ENCODE data around the gene ELK1. TPM values are rescaled to one million over a fixed set of nuclear protein-coding genes. Genes with fewer than 3 reads are reported as not detected.

The ELK1 gene, protein sequence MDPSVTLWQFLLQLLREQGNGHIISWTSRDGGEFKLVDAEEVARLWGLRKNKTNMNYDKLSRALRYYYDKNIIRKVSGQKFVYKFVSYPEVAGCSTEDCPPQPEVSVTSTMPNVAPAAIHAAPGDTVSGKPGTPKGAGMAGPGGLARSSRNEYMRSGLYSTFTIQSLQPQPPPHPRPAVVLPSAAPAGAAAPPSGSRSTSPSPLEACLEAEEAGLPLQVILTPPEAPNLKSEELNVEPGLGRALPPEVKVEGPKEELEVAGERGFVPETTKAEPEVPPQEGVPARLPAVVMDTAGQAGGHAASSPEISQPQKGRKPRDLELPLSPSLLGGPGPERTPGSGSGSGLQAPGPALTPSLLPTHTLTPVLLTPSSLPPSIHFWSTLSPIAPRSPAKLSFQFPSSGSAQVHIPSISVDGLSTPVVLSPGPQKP
- 57.0 TPM for total RNA-seq (2021; ENCODE audit: unreplicated experiment)
- polyA plus RNA-seq (2012) = 25.2 and 26.1 TPM in 2 replicates
- Bru-seq, nascent RNA = percentile 78 among the genes with signal in this experiment
- percentile 93 among the genes with signal in this experiment for BruChase-seq, experiment 1, labeled RNA remaining after a 6-hour chase
- percentile 88 among the genes with signal in this experiment for BruChase-seq, experiment 2, labeled RNA remaining after a 2-hour chase
- long read RNA-seq, transcript ELK1-201 (6 exons, 2,695 nt) = major isoform, 11 of 71 reads
- long read RNA-seq, partial matches to known transcripts = 38 of 71 reads
- long read RNA-seq, other reads (novel, unspliced or antisense) = 19 of 71 reads

DNA sequence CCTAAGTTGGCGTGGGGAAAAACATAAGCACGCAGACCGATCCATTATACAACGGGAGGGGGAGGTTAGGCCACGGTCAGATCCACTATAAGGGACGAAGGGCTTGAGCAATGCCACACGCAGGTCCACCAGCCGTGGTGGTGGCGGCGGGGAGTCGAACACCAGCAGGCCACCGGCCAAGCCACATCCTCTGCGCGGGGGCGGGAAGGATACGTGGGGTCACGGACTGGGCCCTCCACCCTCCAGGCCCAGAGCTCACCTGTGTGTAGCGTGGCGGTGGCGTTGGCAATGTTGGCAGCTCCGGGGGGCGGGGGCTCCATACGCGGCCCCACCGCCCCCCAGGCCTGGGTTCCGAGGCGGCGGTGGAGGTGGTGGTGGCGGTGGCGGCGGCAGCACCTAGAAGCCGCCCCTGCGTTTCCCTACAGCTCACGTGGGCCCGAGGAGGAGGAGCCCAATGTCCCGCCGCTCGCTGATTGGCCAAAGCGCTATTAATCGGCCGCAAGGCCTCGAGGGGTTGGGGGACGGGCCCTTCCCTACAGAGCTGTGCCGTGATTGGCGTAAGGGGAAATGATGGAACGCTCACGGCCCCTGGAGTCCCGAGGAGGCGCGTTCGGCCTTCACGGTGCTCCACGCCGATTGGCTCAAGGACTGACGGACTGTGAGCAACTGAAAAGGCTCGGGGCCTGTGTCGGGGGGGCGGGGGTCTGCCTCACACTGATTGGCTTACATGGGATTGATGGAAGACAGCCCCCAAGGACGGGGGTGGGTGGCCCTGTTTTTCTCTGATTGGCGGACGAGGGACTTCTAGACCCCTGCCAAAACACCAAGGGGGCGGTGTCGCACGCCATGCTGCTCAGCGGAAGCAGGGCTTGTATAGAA, at the start of gene ELK1:
TSS of gene ELK1 (minus strand) at position 400 of the 879 bp plus-strand sequence. CDS start 9,122 bp downstream, outside the sequence.
- no peak within 1 kb of the TSS for H2AFZ ChIP-seq (ENCODE audit: low read depth, low read length, poor library complexity, severe bottlenecking)
- no peaks in the 10 kb centered on the region for H3K9me3 ChIP-seq (ENCODE audit: control insufficient read depth in 1 of 2, insufficient read depth in 1 of 2, low read depth in 1 of 2, low read length in 2 of 2)
- no TSS peak for BruUV-seq (replicated peaks)
- peak within 1 kb of the TSS; percentile 71 to 80 for H3K4me3 ChIP-seq (replicated peaks in 1 of 2; ENCODE audit: low read depth in 1 of 2, low read length in 2 of 2)
- H3K4me1 ChIP-seq (ENCODE audit: control insufficient read depth in 1 of 2, insufficient read depth in 2 of 2, low read length in 2 of 2) = peaks cover 8 to 20% of the 10 kb centered on the region in 2 experiments; a peak in 3 of 4 replicates
- intact Hi-C loops (cut with micrococcal nuclease) = no loop called here
- peak within 1 kb of the TSS; percentile 64 for H3K27ac ChIP-seq (ENCODE audit: low read depth, low read length)
- ChIA-PET CTCF (no interaction called here), RAD21 (ENCODE audit: low non-redundant PET in 1 of 2, low total read pairs in 2 of 2, uncharacterized antibody in 2 of 2, unreplicated experiment in 2 of 2) (interaction anchor here in 1 of 2 experiments (0.6 kb wide), 1 partner anchor 1513 kb away, joined by 4 read pairs; no protein-coding TSS in a partner anchor), POLR2A (no interaction called here)
- no peaks in the 10 kb centered on the region for H3K9me2 ChIP-seq (ENCODE audit: insufficient read depth)
- no peaks in the 10 kb centered on the region for H4K20me1 ChIP-seq (ENCODE audit: insufficient read depth)
- DNase-seq (ENCODE audit: low read depth, low spot score) (peak; percentile 93), ATAC-seq (peak; percentile 94)
- TF ChIP-seq, protein P1, sequence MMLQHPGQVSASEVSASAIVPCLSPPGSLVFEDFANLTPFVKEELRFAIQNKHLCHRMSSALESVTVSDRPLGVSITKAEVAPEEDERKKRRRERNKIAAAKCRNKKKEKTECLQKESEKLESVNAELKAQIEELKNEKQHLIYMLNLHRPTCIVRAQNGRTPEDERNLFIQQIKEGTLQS (IDR thresholded peaks at IDR 0.05) = no peak
- TF ChIP-seq ZFX (IDR thresholded peaks at IDR 0.05) (peak; percentile 54), SIN3A (IDR thresholded peaks at IDR 0.05; ENCODE audit: low read depth) (no peak), EZH2 (IDR thresholded peaks at IDR 0.05) (no peak), SRF (IDR thresholded peaks at IDR 0.05; ENCODE audit: low read depth) (no peak)
- H3K36me3 ChIP-seq (ENCODE audit: control insufficient read depth in 1 of 2, insufficient read depth in 2 of 2, low read length in 2 of 2) = peaks cover 2 to 5% of the 10 kb centered on the region in 2 experiments; a peak in 3 of 4 replicates
- peak within 1 kb of the TSS; percentile 82 for H3K9ac ChIP-seq (ENCODE audit: low read length)
- no peaks in the 10 kb centered on the region for H3K27me3 ChIP-seq (ENCODE audit: insufficient read depth, low read length)
- H3K4me2 ChIP-seq (ENCODE audit: low read length) = peak within 1 kb of the TSS; percentile 83
- peaks cover 25% of the 10 kb centered on the region for H3K79me2 ChIP-seq (ENCODE audit: insufficient read depth, low read length)

DNA sequence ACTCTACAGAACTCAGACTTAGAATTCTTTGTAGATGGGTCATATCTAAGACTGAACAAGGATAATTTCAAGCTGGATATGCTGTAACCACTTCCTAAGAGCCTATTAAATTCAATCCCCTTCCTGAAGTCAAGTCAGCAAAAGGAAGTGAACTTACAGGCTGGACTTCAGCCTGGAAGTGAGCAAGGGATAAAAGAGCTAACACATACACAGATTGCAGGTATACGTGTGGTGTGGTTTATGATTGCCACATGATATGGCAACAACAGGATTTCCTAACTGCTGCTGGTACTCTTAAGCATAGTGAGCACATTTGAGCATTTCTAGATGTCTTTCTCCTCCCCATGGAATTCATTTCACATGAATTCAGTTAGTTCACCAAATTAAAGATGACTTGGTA, 46.8 kb upstream of the ELK1 start:
- no peaks in the 10 kb centered on the region for H3K4me1 ChIP-seq (ENCODE audit: control insufficient read depth in 1 of 2, insufficient read depth in 2 of 2, low read length in 2 of 2)
- no peaks in the 10 kb centered on the region for H3K9me3 ChIP-seq (ENCODE audit: control insufficient read depth in 1 of 2, insufficient read depth in 1 of 2, low read depth in 1 of 2, low read length in 2 of 2)
- CTCF ChIA-PET = no interaction called here
- intact Hi-C loops (cut with micrococcal nuclease) = no loop called here
- ATAC-seq = no peak
- POLR2A ChIA-PET = no interaction called here
- no peaks in the 10 kb centered on the region for H3K36me3 ChIP-seq (ENCODE audit: control insufficient read depth in 1 of 2, insufficient read depth in 2 of 2, low read length in 2 of 2)
- H2AFZ ChIP-seq (ENCODE audit: low read depth, low read length, poor library complexity, severe bottlenecking) = no peak overlapping the region
- H3K27ac ChIP-seq (ENCODE audit: low read depth, low read length) = no peak overlapping the region
- RAD21 ChIA-PET (ENCODE audit: low non-redundant PET in 1 of 2, low total read pairs in 2 of 2, uncharacterized antibody in 2 of 2, unreplicated experiment in 2 of 2) = no interaction called here
- no peaks in the 10 kb centered on the region for H3K79me2 ChIP-seq (ENCODE audit: insufficient read depth, low read length)
- no peaks in the 10 kb centered on the region for H3K9me2 ChIP-seq (ENCODE audit: insufficient read depth)
- H3K4me3 ChIP-seq (replicated peaks in 1 of 2; ENCODE audit: low read depth in 1 of 2, low read length in 2 of 2) = no peak overlapping the region
- BruUV-seq (replicated peaks) = no TSS peak
- no peak for TF ChIP-seq ZNF274 (IDR thresholded peaks at IDR 0.05; ENCODE audit: low read depth, low read length)
- TF ChIP-seq YY1 (IDR thresholded peaks at IDR 0.05; ENCODE audit: extremely low read depth, insufficient replicate concordance, low read depth, low read length) = no peak
- no peak for TF ChIP-seq POLR2A (IDR thresholded peaks at IDR 0.05; ENCODE audit: borderline replicate concordance, extremely low read depth, insufficient read depth, insufficient read length)
- TF ChIP-seq ELF1 (IDR thresholded peaks at IDR 0.05; ENCODE audit: borderline replicate concordance, low read depth) = no peak
- no peak for TF ChIP-seq EZH2 (IDR thresholded peaks at IDR 0.05)
- no peak for TF ChIP-seq CBX3 (IDR thresholded peaks at IDR 0.05; ENCODE audit: low read depth)
- TF ChIP-seq, protein P2, sequence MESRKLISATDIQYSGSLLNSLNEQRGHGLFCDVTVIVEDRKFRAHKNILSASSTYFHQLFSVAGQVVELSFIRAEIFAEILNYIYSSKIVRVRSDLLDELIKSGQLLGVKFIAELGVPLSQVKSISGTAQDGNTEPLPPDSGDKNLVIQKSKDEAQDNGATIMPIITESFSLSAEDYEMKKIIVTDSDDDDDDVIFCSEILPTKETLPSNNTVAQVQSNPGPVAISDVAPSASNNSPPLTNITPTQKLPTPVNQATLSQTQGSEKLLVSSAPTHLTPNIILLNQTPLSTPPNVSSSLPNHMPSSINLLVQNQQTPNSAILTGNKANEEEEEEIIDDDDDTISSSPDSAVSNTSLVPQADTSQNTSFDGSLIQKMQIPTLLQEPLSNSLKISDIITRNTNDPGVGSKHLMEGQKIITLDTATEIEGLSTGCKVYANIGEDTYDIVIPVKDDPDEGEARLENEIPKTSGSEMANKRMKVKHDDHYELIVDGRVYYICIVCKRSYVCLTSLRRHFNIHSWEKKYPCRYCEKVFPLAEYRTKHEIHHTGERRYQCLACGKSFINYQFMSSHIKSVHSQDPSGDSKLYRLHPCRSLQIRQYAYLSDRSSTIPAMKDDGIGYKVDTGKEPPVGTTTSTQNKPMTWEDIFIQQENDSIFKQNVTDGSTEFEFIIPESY (IDR thresholded peaks at IDR 0.05; ENCODE audit: extremely low read depth, insufficient replicate concordance, low read length) = no peak
- H3K9ac ChIP-seq (ENCODE audit: low read length) = no peak overlapping the region
- H3K4me2 ChIP-seq (ENCODE audit: low read length) = no peak overlapping the region
- no peaks in the 10 kb centered on the region for H3K27me3 ChIP-seq (ENCODE audit: insufficient read depth, low read length)
- no peak for DNase-seq (ENCODE audit: low read depth, low spot score)
- H4K20me1 ChIP-seq (ENCODE audit: insufficient read depth) = no peaks in the 10 kb centered on the region
